ENCODE results near the gene ZNF438.

The ZNF438 gene

DNA sequence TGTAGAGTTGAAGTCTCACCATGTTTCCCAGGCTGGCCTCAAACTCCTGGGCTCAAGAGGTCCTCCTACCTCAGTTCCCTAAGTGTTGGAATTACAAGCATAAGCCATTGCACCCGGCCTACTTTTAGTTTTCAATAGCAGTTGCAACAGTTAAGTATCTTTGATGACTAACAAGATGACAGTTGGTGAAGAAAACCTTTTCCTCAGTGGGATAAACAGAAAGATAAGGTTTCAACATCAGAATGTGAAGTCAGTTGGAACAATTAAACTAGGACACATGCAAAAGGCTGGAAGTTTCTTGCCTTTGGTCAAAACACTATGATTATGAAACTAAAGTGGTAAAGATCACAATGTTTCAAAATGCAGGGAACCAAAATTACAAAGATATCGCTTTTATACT, 169.2 kb downstream of the ZNF438 start:
- no peak overlapping the region for H3K27ac ChIP-seq
- no peak for DNase-seq (ENCODE audit: low read depth, low spot score)

DNA sequence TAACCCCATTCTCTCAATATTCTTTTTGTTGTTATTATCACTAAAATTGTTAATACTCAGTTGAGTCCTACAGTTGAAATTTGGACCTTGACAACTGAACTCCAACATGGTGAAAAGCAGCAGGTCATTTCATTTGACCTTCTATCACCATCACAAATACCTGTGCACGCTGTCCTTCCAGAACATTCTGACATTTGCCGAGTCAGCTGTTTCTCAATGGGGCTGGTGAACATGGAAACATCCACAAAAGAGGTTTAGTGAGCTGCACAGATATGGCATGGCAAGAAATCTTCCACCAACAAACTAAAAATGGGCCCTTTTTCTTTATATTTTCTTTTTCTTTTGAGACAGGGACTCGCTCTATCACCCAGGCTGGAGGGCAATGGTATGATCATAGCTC, 169.7 kb downstream of the ZNF438 start:
- H3K27ac ChIP-seq, result no peak overlapping the region
- no peak for DNase-seq (ENCODE audit: low read depth, low spot score)

DNA sequence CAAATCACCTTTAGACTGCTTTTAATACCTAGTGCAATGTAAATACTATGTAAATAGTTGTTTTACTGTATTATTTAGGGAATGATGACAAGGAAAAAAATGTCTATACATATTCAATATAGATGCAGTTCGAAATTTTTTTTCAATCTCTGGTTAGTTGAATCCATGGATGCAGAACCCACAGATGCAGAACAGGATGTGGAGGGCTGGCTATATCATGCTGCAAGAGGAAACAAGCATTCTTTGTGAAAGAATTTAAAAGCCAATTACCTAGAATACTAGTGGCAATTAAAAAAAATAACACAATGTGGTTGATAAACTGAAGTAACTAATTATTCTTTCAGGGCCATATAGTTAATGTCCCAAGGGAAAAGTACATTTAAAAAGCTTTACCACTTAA, 170.4 kb downstream of the ZNF438 start:
- no peak overlapping the region for H3K27ac ChIP-seq
- no peak for DNase-seq (ENCODE audit: low read depth, low spot score)

DNA sequence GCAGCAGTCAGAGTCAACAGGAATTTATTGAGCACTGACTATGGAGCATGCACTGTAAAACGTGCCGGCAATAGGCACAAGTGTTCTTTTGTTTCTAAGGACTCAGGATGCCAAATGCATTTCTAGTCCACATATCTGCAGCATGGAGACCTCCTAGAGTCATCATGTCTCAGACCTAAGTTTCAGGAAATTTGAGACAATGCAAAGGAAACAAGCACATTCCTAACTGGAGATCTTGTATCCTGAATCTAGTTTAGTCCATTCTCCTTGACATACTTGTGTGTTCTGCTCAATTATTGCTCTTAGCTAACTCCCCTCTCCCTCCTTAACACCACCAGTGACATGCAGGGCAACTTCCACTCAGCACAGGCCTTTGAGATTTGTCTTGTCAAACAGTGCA, 173.2 kb downstream of the ZNF438 start:
- no peak for DNase-seq (ENCODE audit: low read depth, low spot score)
- H3K27ac ChIP-seq, result no peak overlapping the region

DNA sequence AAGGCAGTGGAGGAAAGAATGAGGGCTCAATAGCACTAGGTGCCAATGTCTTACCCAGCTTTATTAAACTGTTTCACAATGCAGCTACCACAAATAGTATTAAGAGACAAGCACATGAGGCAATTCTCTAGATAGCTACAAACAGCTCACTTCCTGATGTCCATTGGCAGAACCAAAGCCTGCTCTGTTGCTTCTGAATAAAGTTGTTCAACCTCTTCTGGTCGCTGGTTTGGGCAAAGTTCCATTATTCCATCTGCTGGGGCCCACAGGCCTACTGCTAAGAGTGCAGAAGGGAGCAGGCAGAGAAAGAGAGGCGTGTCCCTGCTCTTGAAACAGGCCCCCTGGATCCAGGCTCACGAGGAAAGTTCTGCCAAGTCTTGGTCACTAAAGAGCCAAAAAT, 173.9 kb downstream of the ZNF438 start:
- no peak overlapping the region for H3K27ac ChIP-seq
- DNase-seq (ENCODE audit: low read depth, low spot score), result no peak

DNA sequence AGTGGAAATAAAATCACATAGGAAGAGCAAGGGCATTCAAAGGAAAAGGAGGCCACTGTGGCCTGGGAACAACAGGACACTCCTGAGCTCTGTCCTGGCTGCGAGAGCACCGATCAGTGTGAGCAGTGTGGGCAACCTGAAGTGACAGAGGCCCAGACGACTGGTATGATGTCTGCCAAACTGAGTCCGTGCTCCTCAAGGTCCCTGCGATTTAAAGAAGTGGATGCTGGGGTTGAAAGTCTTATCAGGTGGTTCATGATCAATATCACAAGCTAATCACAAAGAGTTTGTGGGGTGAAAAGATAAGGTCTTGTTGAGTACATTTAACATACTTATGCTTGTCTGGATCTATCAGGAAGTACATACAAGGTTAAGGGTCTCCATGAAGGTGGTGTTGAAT, 176.5 kb downstream of the ZNF438 start:
- no peak for DNase-seq (ENCODE audit: low read depth, low spot score)

DNA sequence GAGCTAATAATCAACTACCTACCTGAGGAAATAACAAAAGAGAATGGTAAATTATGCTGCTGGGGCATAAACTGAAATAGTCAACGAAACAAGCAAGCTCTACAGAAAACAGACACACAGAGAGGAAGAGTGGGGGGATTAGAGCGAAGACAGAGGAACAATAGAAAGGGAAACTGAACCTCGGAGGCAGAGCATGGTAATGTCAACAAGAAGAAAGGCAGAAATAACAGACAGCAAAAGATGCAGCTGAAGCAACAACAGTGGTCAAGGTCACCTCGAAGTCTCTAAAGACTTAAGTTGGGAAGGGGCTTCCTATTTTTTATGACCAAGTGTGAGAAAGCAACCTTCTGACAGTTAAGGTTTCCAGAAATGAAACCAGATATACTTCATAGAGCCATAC, 177.0 kb downstream of the ZNF438 start:
- DNase-seq (ENCODE audit: low read depth, low spot score), result no peak
- no peak overlapping the region for H3K27ac ChIP-seq

More for the DNA sequence above, 176.5 kb downstream of the ZNF438 start:
- H3K27ac ChIP-seq, result no peak overlapping the region

DNA sequence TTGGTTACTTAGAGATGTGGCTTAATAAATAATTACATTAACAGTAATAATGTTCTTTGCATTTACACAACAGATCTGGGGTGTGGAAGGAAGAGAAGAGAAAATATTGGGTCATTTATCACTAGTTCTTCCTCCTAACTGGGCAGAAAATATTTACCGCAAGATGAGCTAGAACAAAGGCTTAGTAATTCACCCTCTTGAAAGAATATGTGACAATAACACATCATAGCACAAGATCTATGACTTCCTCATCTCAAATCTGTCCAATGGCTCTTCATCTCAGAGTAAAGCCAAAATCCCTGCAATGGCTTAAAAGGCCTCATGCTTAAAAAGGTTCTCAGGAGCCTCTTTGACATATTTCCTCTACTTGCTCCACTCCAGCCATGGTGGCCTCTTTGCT, 178.6 kb downstream of the ZNF438 start:
- no peak for DNase-seq (ENCODE audit: low read depth, low spot score)
- H3K27ac ChIP-seq, result no peak overlapping the region

DNA sequence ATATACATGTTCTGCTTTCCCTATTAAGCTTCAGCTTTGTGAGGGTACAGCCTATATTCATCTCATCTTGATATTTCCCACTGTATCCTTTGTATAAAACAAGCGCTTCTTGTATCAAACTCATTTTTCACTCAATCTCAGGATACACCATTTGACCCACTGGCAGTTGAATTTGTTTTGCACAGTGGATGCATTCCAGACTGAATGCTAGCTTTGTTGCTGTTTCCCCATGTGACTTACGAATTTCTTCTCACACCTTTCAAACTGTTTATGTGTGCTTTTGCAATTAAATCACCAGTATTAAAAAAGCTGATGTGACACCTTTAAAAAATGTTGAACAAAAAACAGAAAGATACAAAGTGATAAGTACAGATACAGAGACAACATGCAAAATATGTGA, 180.9 kb downstream of the ZNF438 start:
- DNase-seq (ENCODE audit: low read depth, low spot score), result no peak
- no peak overlapping the region for H3K27ac ChIP-seq

DNA sequence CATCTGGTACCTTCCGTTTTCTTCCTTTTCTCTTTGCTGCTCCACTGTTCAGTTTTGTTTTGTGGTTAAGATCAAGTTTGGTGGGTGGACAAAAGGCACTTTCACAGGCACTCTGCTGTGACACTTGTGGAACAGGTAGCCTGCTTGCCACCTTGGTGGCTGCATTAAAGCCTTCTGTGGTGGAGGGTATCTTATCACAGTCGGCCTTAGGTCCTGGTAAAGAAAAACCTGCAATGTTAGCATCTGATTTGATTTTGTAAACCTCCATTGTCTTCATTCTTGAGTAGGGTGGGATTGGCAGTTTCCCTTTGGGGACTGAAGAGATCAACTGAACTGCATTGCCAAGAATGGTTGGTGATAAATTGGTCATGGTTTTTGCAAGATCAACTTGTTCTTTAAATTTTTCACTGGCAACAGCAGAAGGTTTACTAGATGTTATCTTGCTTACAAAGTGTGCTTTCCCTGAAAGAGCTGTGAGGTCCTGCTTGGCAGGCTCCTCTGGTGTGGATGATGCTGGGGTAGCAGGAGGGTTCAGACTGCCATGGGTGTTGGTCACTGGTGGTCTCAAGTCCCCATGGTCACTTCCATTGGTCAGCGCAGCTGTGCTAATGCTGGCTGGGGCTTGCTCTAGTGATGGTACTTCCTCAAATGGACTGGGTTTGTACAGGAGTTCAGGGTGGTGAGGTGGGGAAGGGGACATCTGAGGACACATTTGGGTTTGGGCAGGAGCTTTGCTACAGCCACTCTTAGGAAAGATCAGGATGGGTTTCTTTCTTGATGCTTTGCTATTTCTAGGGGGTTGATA, 182.2 kb downstream of the ZNF438 start:
- no peak for DNase-seq (ENCODE audit: low read depth, low spot score)
- H3K27ac ChIP-seq, result no peak overlapping the region

DNA sequence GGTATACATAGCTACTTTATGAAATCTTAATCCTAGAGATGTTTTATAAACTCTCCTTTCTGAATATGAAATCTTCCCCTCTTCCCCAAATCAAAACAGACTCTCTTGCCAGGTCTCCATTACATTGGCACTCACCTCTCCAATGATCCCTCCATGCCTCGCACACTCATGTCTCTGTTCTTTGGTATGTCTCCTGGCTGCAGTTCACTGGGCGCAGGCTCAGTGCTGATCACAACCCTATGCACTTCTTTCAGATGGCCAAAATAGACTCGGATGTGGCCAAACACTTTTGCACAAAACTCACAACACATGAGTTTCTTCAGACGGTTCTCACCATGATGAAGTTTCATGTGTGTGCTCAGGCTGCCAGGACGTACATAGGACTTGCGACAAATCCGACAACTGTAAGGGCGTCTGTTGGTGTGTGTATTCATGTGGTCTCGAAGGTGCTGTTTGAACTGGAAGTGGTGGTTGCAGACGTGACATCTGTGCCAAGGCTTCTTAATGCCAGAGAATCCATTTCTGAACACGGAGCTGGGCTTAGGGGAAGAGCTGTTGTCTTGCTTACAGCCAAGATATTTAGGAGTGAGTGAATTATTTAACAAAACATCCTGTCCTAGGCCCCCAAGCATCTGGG, 183.2 kb downstream of the ZNF438 start:
- no peak overlapping the region for H3K27ac ChIP-seq
- DNase-seq (ENCODE audit: low read depth, low spot score), result no peak

DNA sequence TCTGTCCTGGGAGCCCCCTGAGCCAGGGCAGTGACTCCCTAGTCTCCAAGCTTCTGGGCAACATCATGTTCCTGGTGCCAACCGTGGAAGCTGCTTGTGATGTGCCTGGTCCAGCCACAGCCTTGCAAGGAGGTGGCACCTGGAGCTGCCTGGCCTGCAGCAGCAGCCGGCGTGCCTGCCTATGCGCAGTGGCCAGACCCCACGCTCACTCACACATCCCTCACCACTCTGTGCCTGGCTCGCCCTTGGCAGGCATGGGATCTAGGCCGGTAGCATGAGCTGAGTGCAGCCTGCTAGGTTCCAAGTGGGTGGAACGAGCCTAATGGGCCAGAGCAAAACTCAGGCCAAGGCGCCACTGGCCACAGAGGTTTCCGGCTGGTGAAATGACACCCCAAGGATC, 184.0 kb downstream of the ZNF438 start:
- no peak for DNase-seq (ENCODE audit: low read depth, low spot score)
- no peak overlapping the region for H3K27ac ChIP-seq

DNA sequence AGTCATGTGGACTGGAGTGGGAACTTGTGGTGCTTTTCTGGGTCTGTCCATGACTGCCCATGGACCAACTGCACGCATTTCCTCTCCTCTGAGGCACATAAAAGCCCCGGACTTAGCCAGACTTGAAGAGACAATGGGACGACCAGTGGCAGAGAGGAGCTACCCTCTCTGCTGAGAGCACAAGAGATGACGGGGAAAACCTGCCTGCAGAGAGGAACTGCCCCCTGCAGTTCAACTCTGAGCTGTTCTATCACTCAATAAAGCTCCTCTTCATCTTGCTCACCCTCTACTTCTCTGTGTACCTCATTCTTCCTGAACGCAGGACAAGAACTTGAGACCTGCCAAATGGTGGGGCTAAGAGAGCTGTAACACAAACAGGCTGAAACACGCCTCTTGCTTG, 184.5 kb downstream of the ZNF438 start:
- H3K27ac ChIP-seq, result no peak overlapping the region
- no peak for DNase-seq (ENCODE audit: low read depth, low spot score)

DNA sequence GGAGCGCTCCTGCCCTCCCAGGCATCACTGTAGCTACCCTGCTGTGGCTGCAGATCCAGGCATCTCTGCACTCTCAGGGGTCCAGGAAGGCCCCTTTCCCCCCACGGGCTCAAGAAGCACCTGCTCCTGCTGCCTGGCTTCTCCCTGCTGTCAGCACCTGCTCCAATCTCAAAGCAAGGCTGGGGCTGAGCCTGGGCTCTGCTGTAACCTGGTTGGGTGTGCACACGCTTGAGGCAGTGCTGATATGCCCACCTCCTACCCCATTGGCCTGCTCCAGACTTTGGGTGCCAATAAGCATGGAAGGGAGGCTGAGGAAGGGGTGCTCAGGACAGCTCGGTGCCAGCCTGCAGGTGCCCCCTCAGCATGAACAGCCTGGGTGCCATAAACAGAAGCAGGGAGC, 185.0 kb downstream of the ZNF438 start:
- no peak overlapping the region for H3K27ac ChIP-seq
- no peak for DNase-seq (ENCODE audit: low read depth, low spot score)

DNA sequence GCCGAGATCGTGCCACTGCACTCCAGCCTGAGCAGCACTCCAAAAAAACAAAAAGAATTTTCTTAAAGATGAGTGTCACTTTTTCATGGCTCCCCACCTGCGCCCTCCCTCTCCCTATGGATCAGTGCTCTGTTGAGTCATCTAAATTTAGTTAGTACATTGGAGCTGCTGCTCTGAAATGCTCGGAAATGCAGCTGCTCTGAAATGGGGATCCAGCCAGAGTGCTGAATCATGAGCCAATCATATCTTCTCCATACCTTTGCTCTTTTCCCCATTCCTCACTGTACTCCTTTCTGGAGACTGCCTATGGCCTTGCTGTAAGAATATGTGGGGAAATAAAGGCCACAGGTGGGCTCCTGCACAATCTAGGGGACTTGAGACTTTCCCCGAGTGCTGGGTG, 188.8 kb downstream of the ZNF438 start:
- no peak for DNase-seq (ENCODE audit: low read depth, low spot score)
- H3K27ac ChIP-seq, result no peak overlapping the region

DNA sequence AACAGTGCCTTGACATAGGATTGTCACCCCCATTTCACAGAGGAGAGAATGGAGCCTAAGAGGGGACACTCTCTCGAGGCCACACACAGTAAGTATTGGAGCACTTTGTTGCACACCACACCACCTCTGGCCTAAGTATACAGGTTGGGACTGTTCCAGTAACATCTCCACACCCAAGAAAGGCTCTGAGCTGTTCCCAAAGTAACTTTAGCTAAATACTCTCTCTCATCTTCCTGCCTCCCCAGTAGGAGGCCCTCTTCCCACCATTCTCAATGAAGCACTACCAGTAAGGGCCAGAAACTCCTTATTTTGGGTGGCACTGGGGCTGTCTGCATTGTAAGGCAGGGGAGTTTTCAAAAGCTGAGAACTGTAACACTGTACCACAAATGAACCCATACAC, 189.5 kb downstream of the ZNF438 start:
- no peak for DNase-seq (ENCODE audit: low read depth, low spot score)

DNA sequence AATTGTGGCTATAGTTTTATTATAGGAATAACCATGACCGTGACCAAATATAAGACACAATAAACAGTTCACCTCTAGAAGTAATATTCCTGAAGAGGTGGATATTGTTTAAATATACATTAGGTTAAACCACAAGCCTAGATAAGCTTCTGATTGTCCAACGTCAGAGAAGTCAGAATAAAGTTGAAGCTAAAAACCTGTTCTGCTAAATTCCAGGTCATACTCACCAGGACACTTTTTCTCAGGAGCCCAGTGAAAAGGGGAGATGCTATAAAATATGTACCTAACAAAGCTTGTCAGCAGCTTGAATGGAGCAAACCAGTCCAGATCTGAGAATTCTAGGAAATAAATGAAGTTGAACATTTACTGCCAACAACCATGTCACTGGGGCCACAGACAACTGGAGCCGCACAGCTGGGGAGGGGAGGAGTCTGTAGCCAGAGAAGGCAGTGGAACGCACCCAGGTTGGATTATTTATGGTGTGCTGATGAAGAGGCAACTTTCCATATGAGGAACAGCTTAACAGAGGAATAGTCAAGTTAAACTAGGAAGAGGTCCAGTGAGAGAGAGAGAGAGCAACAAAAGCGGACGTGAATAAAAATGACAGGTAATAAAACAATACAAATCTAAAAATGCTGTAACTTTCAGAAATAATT, 191.1 kb downstream of the ZNF438 start:
- no peak overlapping the region for H3K27ac ChIP-seq
- DNase-seq (ENCODE audit: low read depth, low spot score), result no peak

More for the DNA sequence above, 189.5 kb downstream of the ZNF438 start:
- H3K27ac ChIP-seq, result no peak overlapping the region

DNA sequence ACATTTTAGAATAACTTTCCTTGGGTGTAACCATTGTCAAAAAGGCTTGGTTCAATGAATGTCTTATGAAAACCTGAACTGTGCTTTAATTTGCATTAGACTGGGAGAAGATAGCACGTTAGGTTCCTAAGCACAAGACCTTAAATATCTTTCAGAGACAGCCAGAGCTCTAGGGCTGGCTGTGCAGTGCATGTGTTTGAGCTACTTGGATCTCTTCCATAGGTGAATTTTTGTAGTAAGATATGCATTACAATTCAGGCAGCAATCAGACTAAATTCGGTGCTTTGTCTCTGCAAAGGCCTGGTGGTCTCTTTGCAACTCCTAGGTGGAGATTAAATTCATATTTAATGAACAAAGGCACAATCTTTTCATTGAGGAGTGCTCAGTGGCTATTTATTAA, 192.0 kb downstream of the ZNF438 start:
- DNase-seq (ENCODE audit: low read depth, low spot score), result no peak
- H3K27ac ChIP-seq, result no peak overlapping the region

DNA sequence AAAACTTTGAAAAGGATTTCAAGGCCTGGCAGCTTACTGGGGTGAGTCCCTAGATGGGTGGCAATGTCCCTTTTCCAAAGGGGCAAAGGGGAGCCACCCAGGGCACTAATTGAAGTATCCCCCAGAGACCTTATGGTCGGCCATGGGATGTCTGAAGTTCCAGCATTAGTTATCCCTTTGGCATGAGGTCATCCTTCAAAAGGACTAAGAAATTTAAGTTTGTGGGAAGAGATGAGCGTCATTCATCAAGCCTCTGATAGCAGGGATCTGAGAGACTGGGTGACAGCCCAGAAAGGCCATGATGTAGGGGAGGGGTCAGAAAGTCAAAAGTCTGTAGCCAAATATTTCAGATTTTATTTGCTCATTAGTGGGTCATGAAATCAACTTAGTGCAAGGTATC, 195.3 kb downstream of the ZNF438 start:
- DNase-seq (ENCODE audit: low read depth, low spot score), result no peak
- H3K27ac ChIP-seq, result no peak overlapping the region

DNA sequence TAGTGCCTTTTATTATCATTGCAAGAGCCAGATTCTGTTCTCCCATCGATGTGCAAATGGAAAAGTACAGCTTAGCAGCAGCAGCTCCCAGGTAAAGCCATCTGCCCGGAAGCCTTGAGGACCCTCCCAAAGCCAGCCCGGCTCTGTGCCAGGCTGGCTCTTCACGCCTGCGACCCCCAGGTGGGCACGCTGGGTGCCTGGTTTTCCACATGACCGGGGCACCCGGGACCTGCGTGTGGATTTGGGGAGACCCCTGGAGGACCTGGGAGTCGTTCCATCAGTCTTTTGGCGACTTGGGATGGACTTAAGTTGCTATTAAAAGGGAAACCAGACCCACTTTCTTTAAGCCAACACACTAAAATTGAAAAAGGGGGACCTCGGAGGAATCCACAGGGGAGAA, 196.5 kb downstream of the ZNF438 start:
- no peak for DNase-seq (ENCODE audit: low read depth, low spot score)
- no peak overlapping the region for H3K27ac ChIP-seq

DNA sequence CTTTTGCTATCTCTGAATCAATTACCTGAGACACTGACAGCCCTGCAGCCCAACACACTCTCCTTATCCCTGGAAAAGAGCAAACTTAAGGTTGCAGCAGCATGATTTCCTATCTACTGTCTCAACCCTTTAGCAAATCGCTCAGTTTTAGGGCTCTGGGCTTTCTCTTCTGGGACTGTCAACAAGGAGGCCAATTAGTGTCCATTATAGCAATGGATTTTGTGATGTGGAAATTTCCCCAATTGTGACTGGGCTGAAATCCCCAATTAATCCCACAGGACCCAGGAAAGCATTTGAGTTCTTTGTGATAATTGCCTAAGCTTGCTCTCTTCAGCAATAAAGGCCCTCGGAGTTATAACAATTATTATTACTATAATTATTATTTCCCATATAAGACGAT, 197.0 kb downstream of the ZNF438 start:
- no peak for DNase-seq (ENCODE audit: low read depth, low spot score)

DNA sequence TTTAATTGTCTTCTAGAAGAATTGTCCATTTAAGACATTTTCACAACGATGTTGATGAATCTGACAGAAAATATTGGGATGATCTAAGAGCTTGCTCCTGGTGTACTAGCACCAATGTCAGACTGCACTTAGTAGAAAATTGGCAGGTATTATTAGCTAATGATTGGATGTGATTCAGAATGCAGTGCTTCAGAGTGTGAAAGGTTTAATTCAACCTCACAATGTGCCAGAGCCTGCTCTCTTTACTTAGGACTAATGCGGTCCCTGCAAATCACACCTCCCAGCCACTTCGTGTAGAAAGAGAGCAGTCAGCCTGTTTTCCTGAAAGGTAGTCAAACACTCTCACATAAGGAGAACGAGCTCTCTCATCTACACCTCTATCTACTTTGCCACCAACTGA, 197.5 kb downstream of the ZNF438 start:
- no peak for DNase-seq (ENCODE audit: low read depth, low spot score)
- H3K27ac ChIP-seq, result no peak overlapping the region

More for the DNA sequence above, 197.0 kb downstream of the ZNF438 start:
- no peak overlapping the region for H3K27ac ChIP-seq
